Adrenal gland (tissue), 12 donors: ENCODE results near the gene SYNPO. TPM values are rescaled to one million over a fixed set of nuclear protein-coding genes. Genes with fewer than 3 reads are reported as not detected.

Source experiments
- DNase-seq, 7 donors: peaks; one replicate each; pipeline ENCODE4 v3.0.0-alpha.2; 2019 to 2020
- H3K27ac ChIP-seq, 5 donors: fragments of 200-600 bp; sonication (generic) in 4 of 5; 1 replicate in 3 of 5; 2 replicates in 2 of 5; pipeline versions ENCODE4 v1.5.1 to v1.8.0; 2016 to 2020; ENCODE audit warnings: mild to moderate bottlenecking in 1 of 5
- H3K27me3 ChIP-seq: fragments of 200-600 bp; 2 replicates; pipeline ENCODE4 v1.8.0; 2021
- H3K36me3 ChIP-seq, 2 donors: fragments of 200-600 bp; replicated peaks in 1 of 2; 1 replicate in 1 of 2; 2 replicates in 1 of 2; pipeline versions ENCODE4 v1.5.1 to v1.8.0; 2018 to 2022
- H3K4me1 ChIP-seq, 2 donors: fragments of 200-600 bp; replicated peaks in 1 of 2; 1 replicate in 1 of 2; 2 replicates in 1 of 2; pipeline versions ENCODE4 v1.5.1 to v1.8.0; 2018 to 2021
- H3K4me3 ChIP-seq, 4 donors: fragments of 200-600 bp; sonication (generic) in 3 of 4; one replicate each; pipeline ENCODE4 v1.5.1; 2016 to 2018
- H3K9me3 ChIP-seq, 3 donors: fragments of 200-600 bp; sonication (generic) in 1 of 3; replicated peaks in 1 of 3; 1 replicate in 2 of 3; 2 replicates in 1 of 3; pipeline versions ENCODE4 v1.5.1 to v1.8.0; 2016 to 2021
- CTCF ChIP-seq, 6 experiments: fragments of 450-650 bp in 4 of 6; fragments of 200-600 bp in 2 of 6; sonication (generic) in 1 of 6; IDR thresholded peaks; 1 replicate in 5 of 6; 2 replicates in 1 of 6; pipeline versions ENCODE4 v1.5.1 to v1.8.0; 2016 to 2021; ENCODE audit warnings: antibody characterized with exemption in 6 of 6, mild to moderate bottlenecking in 2 of 6, moderate library complexity in 1 of 6
- POLR2A ChIP-seq, 2 donors: fragments of 450-650 bp; IDR thresholded peaks; one replicate each; pipeline ENCODE4 v1.6.1; 2017; ENCODE audit warnings: antibody characterized with exemption in 2 of 2, mild to moderate bottlenecking in 2 of 2, moderate library complexity in 1 of 2
- WGBS, 4 donors: extraction: QIAGEN DNeasy Blood & Tissue Kit in 2 of 4; methylation state at CpG; one replicate each; pipeline versions ENCODE4 v1.1.5 to v1.1.7; 2013 to 2017; 5-methylcytosine and 5-hydroxymethylcytosine counted together
- intact Hi-C, 2 donors: fragments of 100-400 bp; cut with DNase I; formaldehyde crosslinking; loops; one replicate each; pipeline versions ENCODE4 v1.14.1 to v1.15.0; 2022 to 2023
- polyA plus RNA-seq, 3 donors: library from polyadenylated mRNA; stranded (reverse); fragments of 200-250 nt in 2 of 3; fragments of 350-450 nt in 1 of 3; fragmentation: Illumina TruSeq in 1 of 3; extraction: RNeasy Lipid Tissue Mini Kit (QIAGEN cat#74804) in 1 of 3; gene quantifications; one replicate each; pipeline ENCODE4 v1.2.3, GENCODE V29; 2013 to 2014
- total RNA-seq, 9 donors: library from RNA; depleted of rRNA in 4 of 9; stranded (reverse); fragments of >200 nt in 4 of 9; fragments of 120-200 nt in 1 of 9; fragmentation: NEBNext Ultra II Directional in 1 of 9; extraction: Animal tissue kit (Norgen Biotek cat#: 25700) in 1 of 9; gene quantifications; one replicate each; pipeline versions ENCODE4 v1.1.0 to v1.2.4, GENCODE V29; 2013 to 2023
- donor health status: healthy with polysubstance abuse.
- donor health status: Bipolar disorder and iron deficiency.
- donor health status: DM: yes; HTN: yes; CAD: no.
- donor health status: DM: no; HTN: no; CAD: no.
- donor health status: DM: no; HTN: no; CAD: no.
- donor health status: DM: yes; HTN: yes; CAD: no.

Gene SYNPO
- total and polyA plus RNA-seq, 12 donors, result 10.0 to 293 (median 104) TPM

GRCh38 chr5:150618163-150618562, 22.3 kb upstream of the SYNPO start:
- H3K27ac ChIP-seq, result peak overlapping the region in 4 of 5 donors; percentile 25 to 88 (median 60)
- no peak overlapping the region for H3K4me3 ChIP-seq
- peaks cover 36 to 65% of the 10 kb centered on the region in 2 donors for H3K4me1 ChIP-seq
- WGBS, 4 donors, result 51 to 69% (median 58%) methylated on average over 4 to 9 of the region's 9 CpGs
- H3K9me3 ChIP-seq, result no peaks in the 10 kb centered on the region
- intact Hi-C loops, result no loop called here
- no peaks in the 10 kb centered on the region for H3K27me3 ChIP-seq
- no peaks in the 10 kb centered on the region for H3K36me3 ChIP-seq
- TF ChIP-seq CTCF (IDR thresholded peaks at IDR 0.05) (no peak), POLR2A (IDR thresholded peaks at IDR 0.05) (no peak)
- peak in 3 of 7 donors; percentile 32 to 61 (median 54) for DNase-seq

- Histone ChIP-seq H3K27ac (peak overlapping the region in 4 of 5 donors; percentile 39 to 88 (median 62)), H3K27me3 (no peaks in the 10 kb centered on the region), H3K4me1 (peaks cover 32 to 65% of the 10 kb centered on the region in 2 donors), H3K9me3 (no peaks in the 10 kb centered on the region), H3K4me3 (no peak overlapping the region), H3K36me3 (no peaks in the 10 kb centered on the region)
- DNase-seq, result peak in 5 of 7 donors; percentile 61 to 80 (median 69)
- whole genome bisulfite sequencing, 4 donors, result 55 to 66% (median 63%) methylated on average over 14 to 17 of the region's 17 CpGs
- intact Hi-C loops, result no loop called here
- TF ChIP-seq POLR2A (IDR thresholded peaks at IDR 0.05) (no peak), CTCF (IDR thresholded peaks at IDR 0.05) (no peak)
These were observed 21.7 kb upstream of the SYNPO start for GRCh38 chr5:150618588-150619281.

- Histone ChIP-seq H3K27me3 (no peaks in the 10 kb centered on the region), H3K36me3 (no peaks in the 10 kb centered on the region), H3K4me1 (peaks cover 23 to 61% of the 10 kb centered on the region in 2 donors), H3K4me3 (no peak overlapping the region), H3K9me3 (no peaks in the 10 kb centered on the region), H3K27ac (peak overlapping the region in 4 of 5 donors; percentile 39 to 88 (median 62))
- DNase-seq, result peak in 2 of 7 donors; percentile 37 to 54
- 72 to 84% (median 76%) methylated on average over 19 to 24 of the region's 24 CpGs for WGBS, 4 donors
- intact Hi-C loops, result no loop called here
- no peak for TF ChIP-seq CTCF (IDR thresholded peaks at IDR 0.05)
- TF ChIP-seq POLR2A (IDR thresholded peaks at IDR 0.05), result no peak
These were observed 20.9 kb upstream of the SYNPO start for GRCh38 chr5:150619359-150620230.

DNA sequence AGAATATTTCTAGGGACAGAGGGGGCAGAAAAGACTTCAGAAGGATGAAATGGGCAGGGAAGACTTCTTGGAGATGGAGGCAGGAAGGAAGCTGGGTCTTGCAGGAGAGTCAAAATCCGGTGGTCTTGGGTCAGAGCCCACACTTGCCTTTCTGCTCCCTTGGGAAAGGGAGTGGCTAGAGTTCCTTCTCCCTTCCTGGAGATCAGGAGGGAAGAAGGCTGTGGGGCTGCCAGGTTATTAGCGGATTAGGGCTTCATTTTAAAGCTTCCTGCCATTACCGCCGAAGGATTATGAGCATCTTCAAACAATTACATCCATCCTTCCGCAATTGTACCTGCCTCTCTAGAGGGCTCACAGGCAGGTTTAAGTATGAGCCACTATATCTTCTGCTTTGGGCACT, 19.2 kb upstream of the SYNPO start:
- H3K27me3 ChIP-seq, result no peaks in the 10 kb centered on the region
- H3K27ac ChIP-seq, result peak overlapping the region in 1 of 5 donors; percentile 21
- peaks cover 19 to 57% of the 10 kb centered on the region in 2 donors for H3K4me1 ChIP-seq
- H3K4me3 ChIP-seq, result no peak overlapping the region
- TF ChIP-seq CTCF (IDR thresholded peaks at IDR 0.05), result no peak
- no peak for TF ChIP-seq POLR2A (IDR thresholded peaks at IDR 0.05)
- H3K36me3 ChIP-seq, result no peaks in the 10 kb centered on the region
- WGBS, 4 donors, result 62 to 91% (median 80%) methylated on average over 5 of the region's 5 CpGs
- H3K9me3 ChIP-seq, result no peaks in the 10 kb centered on the region
- no peak for DNase-seq
- intact Hi-C loops, result no loop called here
